Neural progenitor cell (in vitro differentiated cells): ENCODE results near the gene C1orf87. TPM values are rescaled to one million over a fixed set of nuclear protein-coding genes. Genes with fewer than 3 reads are reported as not detected.

Experiments used
- DNase-seq: peaks from one replicate; pipeline ENCODE4 v3.0.0-alpha.2; 2016; ENCODE audit warnings: low spot score
- H2AFZ ChIP-seq: fragments of 200-600 bp; sonication (generic); replicated peaks from 2 replicates; pipeline ENCODE4 v1.6.1; 2016; ENCODE audit warnings: antibody characterized with exemption
- H3F3A ChIP-seq: fragments of 200-600 bp; sonication (generic); 2 replicates; pipeline ENCODE4 v1.6.1; 2016; ENCODE audit warnings: antibody characterized with exemption, low read depth
- H3K27ac ChIP-seq: fragments of 200-600 bp; sonication (generic); 2 replicates; pipeline ENCODE4 v1.5.1; 2016; ENCODE audit warnings: mild to moderate bottlenecking
- H3K27me3 ChIP-seq: fragments of 200-600 bp; sonication (generic); 2 replicates; pipeline ENCODE4 v1.6.1; 2016; ENCODE audit warnings: mild to moderate bottlenecking, moderate library complexity
- H3K36me3 ChIP-seq: fragments of 200-600 bp; sonication (generic); 2 replicates; pipeline ENCODE4 v1.5.1; 2016
- H3K4me1 ChIP-seq: fragments of 200-600 bp; sonication (generic); 2 replicates; pipeline ENCODE4 v1.6.1; 2016; ENCODE audit warnings: mixed run types
- H3K4me2 ChIP-seq: fragments of 200-600 bp; sonication (generic); 2 replicates; pipeline ENCODE4 v1.6.1; 2016
- H3K4me3 ChIP-seq: fragments of 200-600 bp; sonication (generic); 2 replicates; pipeline ENCODE4 v1.5.1; 2016
- H3K79me2 ChIP-seq: fragments of 200-600 bp; sonication (generic); 2 replicates; pipeline ENCODE4 v1.6.1; 2016; ENCODE audit warnings: low read depth
- H3K9ac ChIP-seq: fragments of 200-600 bp; sonication (generic); 2 replicates; pipeline ENCODE4 v1.6.1; 2016
- H3K9me3 ChIP-seq: fragments of 200-600 bp; sonication (generic); 2 replicates; pipeline ENCODE4 v1.5.1; 2016; ENCODE audit warnings: low read depth
- H4K20me1 ChIP-seq: fragments of 200-600 bp; sonication (generic); 2 replicates; pipeline ENCODE4 v1.6.1; 2016; ENCODE audit warnings: low read depth
- H3K27ac Mint-ChIP-seq: 3 replicates; pipeline ENCODE4 v1.8.0; 2021; ENCODE audit warnings: mixed read lengths
- H3K27me3 Mint-ChIP-seq: 2 replicates; pipeline ENCODE4 v1.8.0; 2022; ENCODE audit warnings: low read depth, mild to moderate bottlenecking, inconsistent platforms, moderate library complexity, mixed read lengths; ENCODE audit not compliant: insufficient read depth
- H3K36me3 Mint-ChIP-seq: 3 replicates; pipeline ENCODE4 v1.8.0; 2021; ENCODE audit warnings: mixed read lengths
- H3K4me1 Mint-ChIP-seq: 3 replicates; pipeline ENCODE4 v1.8.0; 2021; ENCODE audit warnings: mixed read lengths
- H3K4me3 Mint-ChIP-seq: 3 replicates; pipeline ENCODE4 v1.8.0; 2021; ENCODE audit warnings: mild to moderate bottlenecking, moderate library complexity, mixed read lengths
- H3K9me3 Mint-ChIP-seq: 3 replicates; pipeline ENCODE4 v1.8.0; 2020; ENCODE audit warnings: mixed read lengths
- EZH2 ChIP-seq: fragments of 200-600 bp; sonication (generic); IDR thresholded peaks from 2 replicates; pipeline ENCODE4 v1.6.1; 2017; ENCODE audit warnings: antibody characterized with exemption, mild to moderate bottlenecking, moderate library complexity
- EZH2phosphoT487 ChIP-seq: fragments of 200-600 bp; sonication (generic); IDR thresholded peaks from 2 replicates; pipeline ENCODE4 v1.6.1; 2017; ENCODE audit warnings: antibody characterized with exemption
- total RNA-seq: library from RNA; depleted of rRNA; stranded (reverse); fragments of >200 nt; gene quantifications from 2 replicates; pipeline ENCODE4 v1.2.3, GENCODE V29; 2015; ENCODE audit warnings: low replicate concordance
- TF ChIP-seq, protein P1 (sequence below): fragments of 200-600 bp; sonication (generic); IDR thresholded peaks from 2 replicates; pipeline ENCODE4 v1.5.1; 2017; ENCODE audit warnings: antibody characterized with exemption, mild to moderate bottlenecking

Gene C1orf87
- total RNA-seq, 1 donor from 2014 or later = not detected

DNA sequence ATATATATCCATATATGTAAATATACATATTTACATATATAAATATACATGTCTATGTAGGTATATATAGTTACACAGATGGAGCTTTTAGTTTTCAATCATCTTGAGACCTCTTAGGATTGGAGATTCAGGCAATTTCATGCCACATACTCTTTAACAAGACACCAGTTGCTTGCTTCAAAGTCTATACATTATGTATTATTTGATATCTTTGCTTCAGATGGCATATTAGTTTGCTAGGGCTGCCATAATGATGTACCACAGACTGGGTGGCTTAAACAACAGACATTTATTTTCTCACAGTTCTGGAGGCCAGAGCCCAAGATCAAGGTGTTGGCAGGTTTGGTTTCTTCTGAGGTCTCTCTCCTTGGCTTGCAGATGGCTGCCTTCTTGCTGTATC is 14.1 kb upstream of the C1orf87 start:
- no peak for DNase-seq
- no peak for TF ChIP-seq EZH2
- TF ChIP-seq, protein P1, sequence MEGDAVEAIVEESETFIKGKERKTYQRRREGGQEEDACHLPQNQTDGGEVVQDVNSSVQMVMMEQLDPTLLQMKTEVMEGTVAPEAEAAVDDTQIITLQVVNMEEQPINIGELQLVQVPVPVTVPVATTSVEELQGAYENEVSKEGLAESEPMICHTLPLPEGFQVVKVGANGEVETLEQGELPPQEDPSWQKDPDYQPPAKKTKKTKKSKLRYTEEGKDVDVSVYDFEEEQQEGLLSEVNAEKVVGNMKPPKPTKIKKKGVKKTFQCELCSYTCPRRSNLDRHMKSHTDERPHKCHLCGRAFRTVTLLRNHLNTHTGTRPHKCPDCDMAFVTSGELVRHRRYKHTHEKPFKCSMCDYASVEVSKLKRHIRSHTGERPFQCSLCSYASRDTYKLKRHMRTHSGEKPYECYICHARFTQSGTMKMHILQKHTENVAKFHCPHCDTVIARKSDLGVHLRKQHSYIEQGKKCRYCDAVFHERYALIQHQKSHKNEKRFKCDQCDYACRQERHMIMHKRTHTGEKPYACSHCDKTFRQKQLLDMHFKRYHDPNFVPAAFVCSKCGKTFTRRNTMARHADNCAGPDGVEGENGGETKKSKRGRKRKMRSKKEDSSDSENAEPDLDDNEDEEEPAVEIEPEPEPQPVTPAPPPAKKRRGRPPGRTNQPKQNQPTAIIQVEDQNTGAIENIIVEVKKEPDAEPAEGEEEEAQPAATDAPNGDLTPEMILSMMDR = no peak
- no peak for TF ChIP-seq EZH2phosphoT487
- H3K27me3 ChIP-seq = no peaks in the 10 kb centered on the region
- no peaks in the 10 kb centered on the region for H3K27me3 Mint-ChIP-seq
- H2AFZ ChIP-seq = no peak overlapping the region
- no peak overlapping the region for H3K4me2 ChIP-seq
- no peak overlapping the region for H3K27ac ChIP-seq
- peaks cover 19% of the 10 kb centered on the region for H3K4me1 Mint-ChIP-seq
- H3K36me3 Mint-ChIP-seq = no peaks in the 10 kb centered on the region
- H3K9me3 ChIP-seq = no peaks in the 10 kb centered on the region
- H3K4me1 ChIP-seq = peaks cover 14% of the 10 kb centered on the region
- H3K4me3 ChIP-seq = no peak overlapping the region
- H3K9ac ChIP-seq = no peak overlapping the region
- H4K20me1 ChIP-seq = no peaks in the 10 kb centered on the region
- no peaks in the 10 kb centered on the region for H3K36me3 ChIP-seq
- H3K4me3 Mint-ChIP-seq = no peak overlapping the region
- no peak overlapping the region for H3K27ac Mint-ChIP-seq
- no peaks in the 10 kb centered on the region for H3K79me2 ChIP-seq
- H3K9me3 Mint-ChIP-seq = no peaks in the 10 kb centered on the region
- peaks cover 3% of the 10 kb centered on the region for H3F3A ChIP-seq

DNA sequence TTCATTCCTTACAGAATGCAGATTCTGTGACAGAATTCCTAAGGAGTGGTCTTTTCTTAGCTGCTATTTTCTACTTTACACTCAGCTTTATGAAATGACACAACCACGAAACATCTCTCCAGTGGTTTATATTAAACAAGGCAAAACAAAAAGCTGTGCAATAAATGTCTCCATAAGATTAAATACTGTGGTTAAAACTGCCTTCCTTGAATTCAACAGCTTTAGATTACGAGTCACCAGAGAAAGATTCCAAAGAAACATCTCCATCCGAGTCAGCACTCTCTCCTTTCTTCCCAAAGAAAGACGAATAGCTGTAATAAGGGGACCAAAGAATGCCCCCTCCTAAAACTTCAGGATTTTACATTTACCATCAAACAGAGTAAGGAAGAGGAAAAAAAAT is 4.6 kb upstream of the C1orf87 start:
- H3K27me3 Mint-ChIP-seq = peaks cover 4% of the 10 kb centered on the region
- Histone ChIP-seq H3K9me3 (no peaks in the 10 kb centered on the region), H4K20me1 (no peaks in the 10 kb centered on the region), H3K27ac (no peak overlapping the region), H3K4me1 (peaks cover 6% of the 10 kb centered on the region), H3K79me2 (no peaks in the 10 kb centered on the region), H3K4me2 (no peak overlapping the region), H3K4me3 (no peak overlapping the region), H3K36me3 (no peaks in the 10 kb centered on the region), H3F3A (no peaks in the 10 kb centered on the region), H3K9ac (no peak overlapping the region), H2AFZ (no peak overlapping the region), H3K27me3 (peaks cover 21% of the 10 kb centered on the region)
- DNase-seq = no peak
- TF ChIP-seq EZH2phosphoT487 (no peak), EZH2 (no peak)
- TF ChIP-seq, protein P1 = no peak
- peaks cover 2% of the 10 kb centered on the region for H3K9me3 Mint-ChIP-seq
- no peak overlapping the region for H3K4me3 Mint-ChIP-seq
- H3K27ac Mint-ChIP-seq = no peak overlapping the region
- peaks cover 3% of the 10 kb centered on the region for H3K4me1 Mint-ChIP-seq
- H3K36me3 Mint-ChIP-seq = no peaks in the 10 kb centered on the region

DNA sequence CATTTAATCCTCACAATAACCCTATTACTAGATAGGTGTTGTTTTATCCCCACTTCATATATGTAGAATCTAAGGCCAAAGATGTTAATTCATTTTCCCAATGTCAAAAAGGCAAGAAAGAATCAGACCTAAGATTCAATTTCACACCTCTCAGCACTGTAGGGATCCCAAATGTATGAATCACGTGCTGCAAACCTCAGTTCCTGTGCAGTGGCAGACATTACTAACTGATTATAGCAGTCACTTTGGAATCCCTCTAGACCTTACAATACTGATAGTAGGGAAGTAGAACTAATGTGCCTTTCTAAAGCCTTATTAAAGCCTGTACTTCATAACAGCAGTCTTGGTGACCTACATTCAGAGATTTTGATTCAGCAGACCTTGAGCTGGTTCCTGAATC is 2.3 kb downstream of the C1orf87 start:
- no peak overlapping the region for H3K9ac ChIP-seq
- H3K4me2 ChIP-seq = no peak overlapping the region
- Mint-ChIP-seq H3K27me3 (peaks cover 4% of the 10 kb centered on the region), H3K9me3 (peaks cover 2% of the 10 kb centered on the region), H3K27ac (no peak overlapping the region), H3K36me3 (no peaks in the 10 kb centered on the region), H3K4me3 (no peak overlapping the region), H3K4me1 (peaks cover 3% of the 10 kb centered on the region)
- no peaks in the 10 kb centered on the region for H4K20me1 ChIP-seq
- peaks cover 6% of the 10 kb centered on the region for H3K4me1 ChIP-seq
- no peaks in the 10 kb centered on the region for H3K9me3 ChIP-seq
- H3K79me2 ChIP-seq = no peaks in the 10 kb centered on the region
- H3F3A ChIP-seq = no peaks in the 10 kb centered on the region
- H3K36me3 ChIP-seq = no peaks in the 10 kb centered on the region
- no peak for DNase-seq
- H3K4me3 ChIP-seq = no peak overlapping the region
- H3K27ac ChIP-seq = no peak overlapping the region
- peaks cover 42% of the 10 kb centered on the region for H3K27me3 ChIP-seq
- TF ChIP-seq, protein P1 = no peak
- TF ChIP-seq EZH2 = no peak
- no peak for TF ChIP-seq EZH2phosphoT487
- no peak overlapping the region for H2AFZ ChIP-seq
